Measurements from ENCODE around the gene CAPZA2.
A peak's percentile ranks its signal among the peaks of the same experiment; 100 is the strongest.

DNA sequence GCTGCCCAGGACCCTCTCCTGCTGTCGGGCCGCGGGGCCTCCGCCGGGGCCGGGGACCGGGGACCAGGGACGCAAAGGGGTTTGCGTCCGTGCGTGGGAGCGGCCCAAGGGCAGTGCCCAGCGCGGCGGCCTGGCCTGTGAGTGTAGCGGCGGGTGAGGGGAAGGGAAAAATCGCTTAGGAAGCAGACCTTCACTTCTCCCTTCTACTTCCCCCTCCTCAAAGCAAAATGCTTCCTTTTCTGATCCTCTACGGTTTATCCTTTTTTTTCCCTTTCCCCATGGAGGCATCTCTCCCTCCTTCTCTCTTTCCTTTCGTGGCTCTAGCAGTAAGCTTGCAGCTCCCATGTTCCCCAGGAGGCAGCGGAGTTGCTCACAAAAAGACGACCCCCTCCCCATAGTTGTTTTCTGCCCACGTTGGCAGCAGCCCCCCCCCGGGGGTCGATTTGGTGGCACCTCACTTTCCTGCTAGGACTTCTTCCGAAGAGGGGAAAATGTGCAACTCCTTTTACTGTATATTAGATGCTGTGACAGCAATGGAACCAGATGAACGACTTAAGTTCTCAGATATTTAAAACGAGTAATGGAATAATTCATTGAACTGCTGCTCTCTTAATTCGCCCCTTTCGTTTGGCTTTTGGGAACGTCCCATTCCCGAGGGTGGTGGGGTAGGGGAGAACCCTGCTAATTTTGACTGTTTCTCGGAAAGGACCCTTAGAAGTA is 724 bp downstream of the CAPZA2 start:
- TF ChIP-seq, protein P1, sequence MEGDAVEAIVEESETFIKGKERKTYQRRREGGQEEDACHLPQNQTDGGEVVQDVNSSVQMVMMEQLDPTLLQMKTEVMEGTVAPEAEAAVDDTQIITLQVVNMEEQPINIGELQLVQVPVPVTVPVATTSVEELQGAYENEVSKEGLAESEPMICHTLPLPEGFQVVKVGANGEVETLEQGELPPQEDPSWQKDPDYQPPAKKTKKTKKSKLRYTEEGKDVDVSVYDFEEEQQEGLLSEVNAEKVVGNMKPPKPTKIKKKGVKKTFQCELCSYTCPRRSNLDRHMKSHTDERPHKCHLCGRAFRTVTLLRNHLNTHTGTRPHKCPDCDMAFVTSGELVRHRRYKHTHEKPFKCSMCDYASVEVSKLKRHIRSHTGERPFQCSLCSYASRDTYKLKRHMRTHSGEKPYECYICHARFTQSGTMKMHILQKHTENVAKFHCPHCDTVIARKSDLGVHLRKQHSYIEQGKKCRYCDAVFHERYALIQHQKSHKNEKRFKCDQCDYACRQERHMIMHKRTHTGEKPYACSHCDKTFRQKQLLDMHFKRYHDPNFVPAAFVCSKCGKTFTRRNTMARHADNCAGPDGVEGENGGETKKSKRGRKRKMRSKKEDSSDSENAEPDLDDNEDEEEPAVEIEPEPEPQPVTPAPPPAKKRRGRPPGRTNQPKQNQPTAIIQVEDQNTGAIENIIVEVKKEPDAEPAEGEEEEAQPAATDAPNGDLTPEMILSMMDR (IDR thresholded peaks at IDR 0.05; ENCODE audit: borderline replicate concordance, extremely low read depth, low read length, poor library complexity, severe bottlenecking) = peak; percentile 25
- no peak for TF ChIP-seq EZH2 (IDR thresholded peaks at IDR 0.05; ENCODE audit: borderline replicate concordance, low read depth, low read length, severe bottlenecking)

Measured in DND-41 (cell line).